Stromal cell of bone marrow (primary cell): Measurements from ENCODE around the gene AOAH.

Experiments used
- DNase-seq: peaks from one replicate; pipeline ENCODE4 v3.0.0-alpha.2; 2012; ENCODE audit warnings: low read depth

Gene AOAH

GRCh38 chr7:36723951-36724664 is at the start of gene AOAH:
Gene AOAH, minus strand, starts transcription at chr7:36724494. Its CDS starts 346 bp downstream, at chr7:36724148.
- DNase-seq = no peak

GRCh38 chr7:36766451-36766850 is 42.2 kb upstream of the AOAH start:
- no peak for DNase-seq

GRCh38 chr7:36765605-36766004 is 41.3 kb upstream of the AOAH start:
- no peak for DNase-seq

- DNase-seq = no peak
Observed at GRCh38 chr7:36764929-36765328, 40.6 kb upstream of the AOAH start.

GRCh38 chr7:36763132-36763816 is 39.0 kb upstream of the AOAH start:
- DNase-seq = no peak

GRCh38 chr7:36762394-36762793 is 38.1 kb upstream of the AOAH start:
- DNase-seq = no peak

GRCh38 chr7:36761835-36762234 is 37.5 kb upstream of the AOAH start:
- DNase-seq = no peak

GRCh38 chr7:36760856-36761762 is 36.8 kb upstream of the AOAH start:
- DNase-seq = no peak

- DNase-seq = no peak
Observed at GRCh38 chr7:36758879-36759278, 34.6 kb upstream of the AOAH start.

GRCh38 chr7:36755484-36755883 is 31.2 kb upstream of the AOAH start:
- DNase-seq = no peak

- no peak for DNase-seq
Observed at GRCh38 chr7:36752026-36752711, 27.9 kb upstream of the AOAH start.

- DNase-seq = no peak
Observed at GRCh38 chr7:36750451-36750850, 26.2 kb upstream of the AOAH start.

- no peak for DNase-seq
Observed at GRCh38 chr7:36749282-36749960, 25.1 kb upstream of the AOAH start.

- DNase-seq = no peak
Observed at GRCh38 chr7:36748017-36748487, 23.8 kb upstream of the AOAH start.

GRCh38 chr7:36747280-36748016 is 23.2 kb upstream of the AOAH start:
- no peak for DNase-seq

GRCh38 chr7:36746347-36746746 is 22.1 kb upstream of the AOAH start:
- no peak for DNase-seq

- no peak for DNase-seq
Observed at GRCh38 chr7:36742911-36743775, 18.8 kb upstream of the AOAH start.

GRCh38 chr7:36741866-36742265 is 17.6 kb upstream of the AOAH start:
- no peak for DNase-seq

GRCh38 chr7:36739351-36739750 is 15.1 kb upstream of the AOAH start:
- no peak for DNase-seq

GRCh38 chr7:36736899-36737211 is 12.6 kb upstream of the AOAH start:
- DNase-seq = no peak
